ENCODE data around the gene RAP2A.

GRCh38 chr13:97403893-97404750, 29.8 kb upstream of the RAP2A start:
- no peak for TF ChIP-seq POLR2AphosphoS5 (IDR thresholded peaks at IDR 0.05; ENCODE audit: borderline replicate concordance, low read depth, low read length)
- no peak for TF ChIP-seq EZH2 (IDR thresholded peaks at IDR 0.05)
